H9 (cell line): ENCODE data around the gene PAQR4. TPM values are rescaled to one million over a fixed set of nuclear protein-coding genes. Genes with fewer than 3 reads are reported as not detected.

ENCODE experiments used
- DNase-seq: peaks from one replicate; pipeline ENCODE4 v3.0.0-alpha.2; 2017
- H2AFZ ChIP-seq: one replicate; pipeline ENCODE4 v1.6.1; 2013; ENCODE audit warnings: mild to moderate bottlenecking, low read length, control low read depth, moderate library complexity
- H2AK5ac ChIP-seq: 2 replicates; pipeline ENCODE4 v1.6.1; 2013; ENCODE audit warnings: low read length, control low read depth, mixed read lengths; ENCODE audit not compliant: insufficient read length
- H2BK120ac ChIP-seq: one replicate; pipeline ENCODE4 v1.6.1; 2013; ENCODE audit warnings: low read depth, mild to moderate bottlenecking, low read length, control low read depth, inconsistent platforms; ENCODE audit not compliant: poor library complexity, severe bottlenecking
- H2BK12ac ChIP-seq: 2 replicates; pipeline ENCODE4 v1.6.1; 2013; ENCODE audit warnings: low read length, control low read depth, mixed read lengths, low read depth; ENCODE audit not compliant: insufficient read length
- H2BK15ac ChIP-seq: 2 replicates; pipeline ENCODE4 v1.6.1; 2013; ENCODE audit warnings: low read depth, low read length, control low read depth
- H2BK20ac ChIP-seq: one replicate; pipeline ENCODE4 v1.6.1; 2013; ENCODE audit warnings: low read depth, mild to moderate bottlenecking, low read length, control low read depth, inconsistent platforms; ENCODE audit not compliant: poor library complexity, severe bottlenecking
- H2BK5ac ChIP-seq: 2 replicates; pipeline ENCODE4 v1.6.1; 2013; ENCODE audit warnings: low read length, control low read depth, mixed read lengths; ENCODE audit not compliant: insufficient read length
- H3K14ac ChIP-seq: 2 replicates; pipeline ENCODE4 v1.6.1; 2013; ENCODE audit warnings: low read length, control low read depth; ENCODE audit not compliant: insufficient read depth
- H3K18ac ChIP-seq: 2 replicates; pipeline ENCODE4 v1.6.1; 2013; ENCODE audit warnings: low read depth, mild to moderate bottlenecking, mixed read lengths, low read length, control low read depth; ENCODE audit not compliant: insufficient read length
- H3K23ac ChIP-seq: 2 replicates; pipeline ENCODE4 v1.6.1; 2013; ENCODE audit warnings: low read length, control low read depth, mixed read lengths, low read depth; ENCODE audit not compliant: insufficient read length
- H3K23me2 ChIP-seq: 2 replicates; pipeline ENCODE4 v1.6.1; 2013; ENCODE audit warnings: low read depth, mild to moderate bottlenecking, mixed read lengths, low read length, control low read depth; ENCODE audit not compliant: insufficient read length, poor library complexity, severe bottlenecking
- H3K27ac ChIP-seq: 2 replicates; pipeline ENCODE4 v1.5.1; 2013; ENCODE audit warnings: low read length, control low read depth, mixed read lengths, low read depth; ENCODE audit not compliant: insufficient read length
- H3K27me3 ChIP-seq: 2 replicates; pipeline ENCODE4 v1.6.1; 2013; ENCODE audit warnings: low read length, control low read depth, inconsistent platforms; ENCODE audit not compliant: insufficient read depth
- H3K4ac ChIP-seq: 2 replicates; pipeline ENCODE4 v1.6.1; 2013; ENCODE audit warnings: low read depth, mild to moderate bottlenecking, control low read depth, inconsistent platforms, low read length, moderate library complexity
- H3K4me1 ChIP-seq: 2 replicates; pipeline ENCODE4 v1.6.1; 2013; ENCODE audit warnings: low read length, control low read depth, inconsistent platforms; ENCODE audit not compliant: insufficient read depth
- H3K4me2 ChIP-seq: 2 replicates; pipeline ENCODE4 v1.6.1; 2013; ENCODE audit warnings: low read length, control low read depth, mixed read lengths; ENCODE audit not compliant: insufficient read length, insufficient read depth
- H3K56ac ChIP-seq: 2 replicates; pipeline ENCODE4 v1.6.1; 2013; ENCODE audit warnings: low read depth, mild to moderate bottlenecking, mixed read lengths, low read length, control low read depth; ENCODE audit not compliant: insufficient read length
- H3K79me1 ChIP-seq: 2 replicates; pipeline ENCODE4 v1.6.1; 2013; ENCODE audit warnings: low read depth, mild to moderate bottlenecking, moderate library complexity, low read length, control low read depth, inconsistent platforms; ENCODE audit not compliant: insufficient read depth, poor library complexity, severe bottlenecking
- H3K79me2 ChIP-seq: 2 replicates; pipeline ENCODE4 v1.6.1; 2013; ENCODE audit warnings: low read length, control low read depth, inconsistent platforms; ENCODE audit not compliant: insufficient read depth
- H3K9ac ChIP-seq: 2 replicates; pipeline ENCODE4 v1.6.1; 2013; ENCODE audit warnings: low read length, control low read depth, mixed read lengths; ENCODE audit not compliant: insufficient read length; ENCODE audit errors: extremely low read depth
- H3K9me3 ChIP-seq: one replicate; pipeline ENCODE4 v1.6.1; 2013; ENCODE audit warnings: low read depth, low read length, inconsistent platforms; ENCODE audit not compliant: control insufficient read depth
- H3T11ph ChIP-seq: one replicate; pipeline ENCODE4 v1.6.1; 2013; ENCODE audit warnings: mild to moderate bottlenecking, low read length, control low read depth, inconsistent platforms
- H4K20me1 ChIP-seq: one replicate; pipeline ENCODE4 v1.6.1; 2013; ENCODE audit not compliant: control insufficient read depth, insufficient read length, insufficient read depth
- H4K5ac ChIP-seq: 2 replicates; pipeline ENCODE4 v1.6.1; 2013; ENCODE audit warnings: low read depth, mild to moderate bottlenecking, mixed read lengths, low read length, control low read depth; ENCODE audit not compliant: insufficient read length
- H4K8ac ChIP-seq: replicated peaks from 2 replicates; pipeline ENCODE4 v1.6.1; 2013; ENCODE audit warnings: low read length, control low read depth, mixed read lengths, low read depth; ENCODE audit not compliant: insufficient read length
- H4K91ac ChIP-seq: 2 replicates; pipeline ENCODE4 v1.6.1; 2013; ENCODE audit warnings: low read depth, mild to moderate bottlenecking, moderate library complexity, mixed read lengths, low read length, control low read depth; ENCODE audit not compliant: insufficient read length
- H3K27ac Mint-ChIP-seq, 3 experiments: 2 replicates in 2 of 3; 3 replicates in 1 of 3; pipeline ENCODE4 v1.8.0; 2020 to 2021; ENCODE audit warnings: mixed read lengths in 3 of 3, mild to moderate bottlenecking in 1 of 3, moderate library complexity in 1 of 3
- H3K27me3 Mint-ChIP-seq: 2 replicates; pipeline ENCODE4 v1.8.0; 2021; ENCODE audit warnings: low read depth, mild to moderate bottlenecking, moderate library complexity, mixed read lengths
- H3K36me3 Mint-ChIP-seq, 3 experiments: 2 replicates in 2 of 3; 3 replicates in 1 of 3; pipeline ENCODE4 v1.8.0; 2020 to 2021; ENCODE audit warnings: low read depth in 3 of 3, mixed read lengths in 3 of 3; ENCODE audit not compliant: insufficient read depth in 1 of 3
- H3K4me1 Mint-ChIP-seq, 2 experiments: 2 replicates each; pipeline ENCODE4 v1.8.0; 2020; ENCODE audit warnings: mixed read lengths in 2 of 2
- H3K4me3 Mint-ChIP-seq, 2 experiments: 2 replicates in 1 of 2; 3 replicates in 1 of 2; pipeline ENCODE4 v1.8.0; 2020 to 2021; ENCODE audit warnings: mild to moderate bottlenecking in 2 of 2, mixed read lengths in 2 of 2, moderate library complexity in 1 of 2
- H3K9me3 Mint-ChIP-seq, 2 experiments: 2 replicates in 1 of 2; 3 replicates in 1 of 2; pipeline ENCODE4 v1.8.0; 2020; ENCODE audit warnings: mild to moderate bottlenecking in 2 of 2, mixed read lengths in 2 of 2, moderate library complexity in 1 of 2
- CTCF ChIP-seq: fragments of 200-600 bp; sonication (generic); conservative IDR thresholded peaks from 3 replicates; pipeline ENCODE4 v1.8.0; 2021; ENCODE audit warnings: antibody characterized with exemption, mild to moderate bottlenecking
- WGBS: extraction: QIAGEN DNeasy Blood & Tissue Kit; methylation state at CpG from one replicate; pipeline ENCODE4 v1.1.7; 2013; ENCODE audit warnings: missing lambda C conversion rate, low lambda C conversion rate, mixed read lengths; ENCODE audit not compliant: insufficient read length; ENCODE audit errors: extremely low coverage; 5-methylcytosine and 5-hydroxymethylcytosine counted together
- total RNA-seq: library from RNA; stranded (reverse); gene quantifications from 2 replicates; pipeline ENCODE4 v1.2.1, GENCODE V29; 2021

Gene PAQR4
- total RNA-seq, 1 experiment from 2014 or later, result 32.1 TPM

- Histone ChIP-seq H4K8ac (no peak overlapping the region), H4K5ac (no peak overlapping the region), H3K27ac (no peak overlapping the region), H2AK5ac (no peak overlapping the region), H2BK15ac (no peak overlapping the region), H3K4me1 (no peaks in the 10 kb centered on the region), H3T11ph (no peak overlapping the region), H2BK12ac (no peak overlapping the region), H3K4ac (no peak overlapping the region), H2BK5ac (no peak overlapping the region), H3K18ac (no peak overlapping the region), H3K56ac (no peak overlapping the region), H2BK20ac (no peak overlapping the region), H3K23ac (no peak overlapping the region), H3K4me2 (no peak overlapping the region), H3K9ac (no peak overlapping the region), H3K79me2 (no peaks in the 10 kb centered on the region), H2AFZ (no peak overlapping the region), H3K79me1 (no peaks in the 10 kb centered on the region), H3K27me3 (no peaks in the 10 kb centered on the region), H4K91ac (no peak overlapping the region), H4K20me1 (no peaks in the 10 kb centered on the region), H2BK120ac (no peak overlapping the region), H3K9me3 (no peaks in the 10 kb centered on the region), H3K14ac (no peak overlapping the region), H3K23me2 (peaks cover 5% of the 10 kb centered on the region)
- Mint-ChIP-seq H3K4me1 (peaks cover 21 to 25% of the 10 kb centered on the region in 2 experiments), H3K9me3 (peaks cover 10 to 11% of the 10 kb centered on the region in 2 experiments), H3K36me3 (peaks cover 12 to 19% (median 14%) of the 10 kb centered on the region in 3 experiments), H3K27ac (no peak overlapping the region), H3K27me3 (peaks cover 6% of the 10 kb centered on the region), H3K4me3 (no peak overlapping the region)
- no peak for DNase-seq
- no CpG with 5 or more reads among the region's 14 CpGs for WGBS
- TF ChIP-seq CTCF, result no peak
Measured at GRCh38 chr16:2923481-2923880, 45.7 kb upstream of the PAQR4 start.
